NCI-H2081 (cell line): ENCODE measurements around the gene UBA3.

Source experiments
- DNase-seq, 2 experiments: peaks; one replicate each; lab custom pipeline; 2025; lab: John Stamatoyannopoulos, UW

Gene UBA3

DNA sequence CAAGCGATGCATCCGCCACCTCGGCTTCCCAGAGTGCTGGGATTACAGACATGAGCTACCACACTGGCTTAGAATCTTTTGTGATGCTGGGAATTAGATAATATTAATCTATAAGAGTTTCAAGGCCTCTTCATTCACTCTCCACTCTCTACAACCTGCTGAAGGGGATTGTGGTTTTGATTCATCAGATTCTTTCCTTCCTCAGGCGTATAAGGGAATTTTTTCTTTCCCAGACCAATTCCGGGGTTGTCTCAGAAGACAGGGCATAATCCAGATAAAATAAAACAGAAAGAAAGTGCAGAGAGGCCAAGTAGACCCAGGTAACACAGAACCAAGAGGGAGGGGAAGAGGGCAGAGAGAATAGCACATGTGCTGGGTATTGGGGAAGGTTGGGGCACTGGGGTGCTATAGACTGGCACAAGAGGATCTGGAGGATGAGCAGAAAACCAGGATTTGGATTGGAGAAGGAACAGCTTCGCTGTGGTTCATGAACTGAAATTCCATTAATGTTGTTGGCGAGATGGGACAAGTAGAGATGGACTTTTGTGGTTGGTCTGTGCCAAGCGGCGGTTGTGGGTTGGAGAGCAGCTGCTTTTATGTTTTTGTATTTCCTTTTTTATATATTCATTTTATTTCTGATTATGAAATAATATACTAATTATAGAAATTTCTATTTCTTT, 17.4 kb upstream of the UBA3 start:
- DNase-seq: no peak

DNA sequence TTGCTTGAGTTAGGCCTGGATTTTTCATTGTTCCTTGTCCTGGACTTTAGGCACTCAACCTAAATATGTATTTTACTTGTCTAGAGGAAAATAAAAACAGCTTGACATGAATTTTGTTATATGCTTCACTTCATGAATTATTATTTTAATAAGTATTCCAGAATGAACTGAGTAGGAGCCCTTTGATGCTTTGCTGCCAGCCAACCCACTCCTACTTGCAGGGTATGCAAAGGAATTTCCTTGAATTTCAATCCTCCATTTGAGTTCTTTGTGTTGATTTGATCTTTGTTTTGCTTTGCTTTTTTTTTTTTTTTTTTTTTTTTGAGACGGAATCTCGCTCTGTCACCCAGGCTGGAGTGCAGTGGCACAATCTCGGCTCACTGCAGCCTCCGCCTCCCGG, 16.1 kb upstream of the UBA3 start:
- DNase-seq: no peak

DNA sequence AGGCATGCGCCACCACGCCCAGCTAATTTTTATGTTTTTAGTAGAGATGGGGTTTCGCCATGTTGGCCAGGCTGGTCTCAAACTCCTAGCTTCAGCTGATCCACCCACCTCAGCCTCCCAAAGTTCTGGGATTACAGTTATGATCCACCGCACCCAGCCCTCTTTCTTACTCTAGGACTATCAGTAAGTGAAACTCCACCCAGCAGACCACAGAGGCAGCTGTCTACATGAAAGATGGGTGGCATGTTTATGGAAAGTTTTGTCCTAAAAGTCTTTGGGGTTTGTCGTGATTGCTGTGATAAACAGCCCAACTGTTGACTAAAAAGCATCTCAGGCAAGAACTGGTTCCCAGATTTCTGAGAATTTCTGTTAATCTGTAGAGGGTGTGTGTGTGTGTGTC, 15.5 kb upstream of the UBA3 start:
- DNase-seq: no peak

DNA sequence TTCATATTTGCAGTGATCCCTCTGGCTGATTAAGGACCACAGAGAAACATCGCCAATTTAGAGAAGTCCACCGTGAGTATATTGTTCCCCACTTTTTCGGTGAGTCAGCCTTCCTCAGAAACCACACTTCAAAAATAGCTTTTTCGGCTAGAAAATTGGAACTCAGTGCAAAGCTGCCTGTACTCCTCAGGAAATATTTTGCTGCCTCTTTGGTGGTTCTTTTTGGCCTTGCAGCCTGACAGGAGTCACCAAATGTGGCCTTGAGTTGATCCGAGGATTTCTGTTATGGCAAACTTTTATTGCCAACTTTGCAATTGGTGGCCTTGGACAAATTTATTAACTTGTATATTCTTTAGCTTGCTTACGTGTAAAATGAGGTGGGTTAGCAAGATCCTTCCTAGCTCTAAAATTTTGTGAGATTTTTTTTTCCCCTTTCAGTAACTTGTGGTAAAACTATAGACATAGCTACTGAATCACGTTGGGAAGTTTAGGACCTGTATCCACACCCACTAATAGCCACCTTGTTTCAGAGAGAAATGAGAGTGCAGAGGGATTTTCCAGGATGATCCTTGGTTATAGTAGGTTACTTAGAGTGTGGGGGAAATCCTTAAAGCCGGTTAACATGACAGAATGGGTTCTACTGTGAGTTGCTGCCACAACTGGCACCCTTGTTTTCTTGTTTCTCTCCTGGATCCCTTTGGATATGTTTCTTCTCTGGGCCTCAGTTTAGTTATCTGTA, 14.5 kb upstream of the UBA3 start:
- DNase-seq: no peak

- DNase-seq: no peak
Measured at GRCh38 chr3:69092030-69092516, 11.9 kb upstream of the UBA3 start.

DNA sequence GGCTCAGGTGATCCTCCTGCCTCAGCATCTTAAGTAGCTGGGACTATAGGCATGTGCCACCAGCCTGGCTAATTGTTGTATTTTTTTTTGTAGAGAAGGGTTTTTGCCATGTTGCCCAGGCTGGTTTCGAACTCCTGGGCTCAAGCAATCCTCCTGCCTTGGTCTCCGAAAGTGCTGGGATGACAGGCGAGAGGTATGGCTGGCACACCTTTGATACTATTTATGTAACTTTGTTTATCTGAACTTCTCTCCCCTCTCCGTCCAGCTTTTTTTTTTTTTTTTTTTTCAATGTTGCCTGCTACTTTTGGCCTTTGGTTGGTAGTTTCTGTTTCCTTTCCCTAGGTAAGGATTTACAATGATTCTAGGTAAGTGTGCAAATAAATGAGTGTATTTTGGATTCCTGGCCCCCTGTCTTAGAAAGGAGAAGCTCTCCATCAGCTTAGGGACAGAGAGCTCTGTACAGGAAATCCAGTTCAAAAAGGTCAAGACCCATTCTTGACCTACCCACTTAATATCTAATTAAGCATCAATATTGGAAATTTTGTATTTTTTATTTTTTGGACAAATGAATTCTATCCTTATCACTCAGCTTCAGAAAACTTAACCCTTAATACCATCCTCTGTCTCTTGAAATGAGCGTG, 11.3 kb upstream of the UBA3 start:
- DNase-seq: no peak

GRCh38 chr3:69090021-69090420, 9.9 kb upstream of the UBA3 start:
- DNase-seq: no peak

DNA sequence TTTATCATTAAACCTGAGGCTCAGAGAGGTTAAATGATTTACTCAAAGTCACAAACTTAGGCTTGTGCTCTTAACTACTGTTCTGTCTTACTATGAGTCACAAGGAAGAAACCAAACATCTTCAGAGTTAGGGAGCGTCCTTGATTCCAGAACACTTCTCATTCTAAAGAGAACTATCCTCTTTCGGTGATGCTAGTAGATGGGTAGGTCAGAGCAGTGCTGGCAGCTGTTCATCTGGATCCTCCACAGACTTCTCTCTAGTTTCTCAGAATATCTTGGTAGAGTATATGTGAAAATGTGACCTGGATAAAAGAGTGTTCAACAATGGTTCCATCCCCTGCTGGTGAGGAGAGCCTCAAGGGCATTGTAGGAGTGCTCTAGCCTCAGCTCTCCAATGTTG, 7.9 kb upstream of the UBA3 start:
- DNase-seq: no peak

DNA sequence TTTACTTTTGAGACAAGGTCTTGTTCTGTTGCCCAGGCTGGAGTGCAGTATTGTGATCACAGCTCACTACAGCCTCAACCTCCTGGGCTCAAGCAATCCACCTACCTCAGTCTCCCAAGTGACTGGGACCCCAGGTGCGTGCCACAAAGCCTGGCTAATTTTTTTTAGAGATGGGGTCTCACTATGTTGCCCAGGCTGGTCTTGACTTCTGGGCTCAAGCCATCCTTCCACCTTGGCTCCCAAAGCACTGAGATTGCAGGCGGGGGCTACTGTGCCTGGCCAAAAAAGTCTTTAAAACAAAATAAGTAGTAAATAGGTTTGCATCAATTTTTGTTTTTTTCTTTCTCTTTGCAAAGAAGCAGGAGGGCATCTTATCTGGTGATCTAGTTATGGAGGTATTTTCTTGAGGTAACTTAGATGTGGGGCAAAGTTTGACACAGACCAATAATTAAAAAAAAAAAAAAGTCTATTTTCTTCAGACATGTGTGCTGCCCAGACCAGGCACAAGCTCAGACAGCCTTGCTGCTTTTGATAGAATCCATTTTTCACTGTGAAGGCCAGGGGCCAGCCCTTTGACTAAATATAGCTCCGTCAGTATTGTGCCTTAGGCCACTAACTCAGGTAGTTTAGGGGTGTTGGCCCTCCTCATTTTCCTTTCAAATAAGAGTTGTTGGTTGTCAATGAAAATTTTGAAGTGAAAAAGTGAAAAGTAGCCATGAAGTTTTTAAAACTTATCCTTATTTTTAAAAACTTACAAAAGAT, 7.0 kb upstream of the UBA3 start:
- DNase-seq: no peak

DNA sequence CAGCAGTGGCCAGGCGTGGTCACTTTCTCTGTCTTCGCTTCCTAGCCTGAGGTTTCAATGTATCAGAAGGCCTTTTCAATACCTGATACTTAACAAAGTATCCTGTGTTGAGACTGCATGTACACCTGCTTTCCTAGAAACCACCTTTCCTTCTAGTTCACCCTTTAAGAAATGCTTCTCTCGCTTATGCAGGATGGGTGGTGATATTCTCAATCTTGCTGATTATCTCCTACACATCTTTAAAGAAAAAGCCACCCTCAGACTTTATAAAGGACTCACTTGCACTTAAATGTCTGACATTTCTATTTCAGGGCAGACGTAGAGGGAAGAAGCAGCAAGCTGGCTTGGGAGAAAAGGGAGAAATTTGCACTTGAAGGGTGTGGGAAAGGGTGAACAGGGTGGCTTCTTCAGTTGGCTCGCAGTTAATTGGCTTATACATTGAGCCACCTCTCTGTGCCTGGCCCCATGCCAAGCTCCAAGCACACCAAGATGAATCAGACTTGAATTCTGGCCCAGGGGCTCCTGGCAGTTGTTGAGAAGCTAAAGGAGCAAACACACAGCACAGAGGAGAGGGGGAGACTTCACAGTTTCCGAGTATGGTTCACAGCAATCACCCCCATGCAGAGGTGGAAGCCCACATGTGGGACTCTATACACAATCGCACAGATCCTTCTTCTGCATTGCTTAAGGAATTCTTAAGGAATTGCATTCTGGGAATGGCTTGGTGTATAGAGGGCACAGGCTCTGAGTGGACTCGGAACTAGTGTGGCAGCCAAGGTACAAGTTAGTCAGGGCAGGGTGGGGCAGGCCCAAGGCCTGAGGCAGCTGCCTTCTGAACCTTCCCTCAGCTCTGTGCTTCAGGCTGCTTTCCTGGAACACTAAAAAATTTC, 5.9 kb upstream of the UBA3 start:
- DNase-seq: peak; percentile 22 to 54

DNA sequence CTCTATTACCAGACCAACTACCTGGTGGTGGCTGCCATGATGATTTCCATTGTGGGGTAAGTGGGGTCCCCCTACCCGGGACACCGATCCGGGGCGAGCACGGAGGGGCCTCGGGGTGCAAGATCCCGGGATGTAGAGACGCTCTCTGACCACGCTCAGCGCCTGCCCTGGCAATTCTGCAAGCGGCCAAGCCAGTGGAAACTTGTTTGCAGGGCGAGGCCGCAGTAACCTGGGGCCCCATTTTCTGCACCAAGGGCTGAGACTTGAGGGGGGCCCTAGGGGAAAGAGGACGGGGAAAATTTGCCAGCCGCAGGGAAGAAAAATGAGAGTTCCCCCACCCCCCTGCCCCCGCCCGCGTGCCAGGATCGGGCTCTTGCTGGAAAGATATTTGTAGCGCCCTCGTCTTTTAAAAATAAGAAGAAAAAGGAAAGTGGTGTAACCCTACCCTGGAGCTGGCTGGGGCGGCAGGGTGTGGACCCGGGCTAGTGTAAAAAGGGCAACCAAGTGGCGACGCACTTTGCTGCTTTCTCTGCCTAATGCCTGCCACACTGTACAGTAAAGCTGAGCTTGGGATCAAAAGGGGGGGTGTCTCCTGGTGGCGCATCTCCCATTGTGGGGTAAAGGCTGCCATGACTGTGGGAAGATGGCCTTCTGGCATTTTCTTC, 5.1 kb upstream of the UBA3 start:
- no peak for DNase-seq

GRCh38 chr3:69084326-69085167, 4.4 kb upstream of the UBA3 start, which contains the start of gene ARL6IP5:
Gene ARL6IP5, plus strand, starts transcription at chr3:69084937. Its CDS starts 111 bp downstream, at chr3:69085048.
- peak; percentile 69 to 84 for DNase-seq

GRCh38 chr3:69082805-69083204, 2.6 kb upstream of the UBA3 start:
- no peak for DNase-seq

DNA sequence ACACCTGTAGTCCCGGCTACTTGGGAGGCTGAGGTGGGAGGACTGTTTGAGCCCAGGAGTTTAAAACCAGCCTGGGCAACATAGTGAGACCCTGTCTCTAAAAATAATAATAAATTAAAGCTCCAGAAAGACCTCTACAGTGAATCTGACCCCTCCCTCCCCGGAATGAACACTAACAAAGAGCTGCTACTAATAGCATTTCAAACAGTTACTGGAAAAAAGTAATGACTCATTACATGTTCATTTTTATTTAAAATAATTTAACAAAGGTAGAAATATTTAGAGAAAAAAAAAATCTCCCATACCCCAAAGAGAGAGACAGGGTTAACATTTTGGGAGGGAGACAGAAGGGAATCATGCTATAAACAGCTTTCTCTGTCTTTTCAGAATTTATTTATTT, 2.2 kb upstream of the UBA3 start:
- no peak for DNase-seq

GRCh38 chr3:69081583-69082262, 1.6 kb upstream of the UBA3 start:
- DNase-seq: no peak

- peak in 1 of 2 experiments; percentile 3 for DNase-seq
Measured at GRCh38 chr3:69079269-69080159, 651 bp downstream of the UBA3 start.

DNA sequence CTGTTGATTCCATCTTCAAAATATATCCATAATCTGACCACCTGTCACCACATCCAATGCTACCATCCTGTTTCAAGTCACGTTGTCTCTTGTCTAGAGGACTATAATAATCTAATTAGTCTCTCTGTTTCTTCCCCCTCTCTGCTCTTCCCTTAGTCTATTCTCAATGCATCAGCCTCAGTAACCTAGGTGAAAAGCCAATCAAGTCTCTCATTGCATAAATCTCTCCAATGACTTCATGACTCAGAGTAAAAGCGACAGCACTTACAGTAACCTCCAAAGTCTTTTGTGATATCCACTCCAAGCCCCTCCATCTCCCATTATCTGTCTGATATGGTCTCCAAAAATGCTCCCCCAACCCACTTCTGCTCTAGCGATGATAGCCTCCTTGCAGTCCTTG, 7.2 kb downstream of the UBA3 start:
- no peak for DNase-seq

GRCh38 chr3:69066121-69066520, 14.0 kb downstream of the UBA3 start:
- no peak for DNase-seq
